GM12891 (cell line): Measurements from ENCODE around the gene PADI1.

Source experiments
- POLR2A ChIP-seq: IDR thresholded peaks from 2 replicates; pipeline ENCODE4 v1.6.1; 2011; ENCODE audit warnings: low read depth, low read length, control low read depth
- POLR2AphosphoS5 ChIP-seq: IDR thresholded peaks from 2 replicates; pipeline ENCODE4 v1.6.1; 2011; ENCODE audit warnings: low read depth, low read length, control low read depth

DNA sequence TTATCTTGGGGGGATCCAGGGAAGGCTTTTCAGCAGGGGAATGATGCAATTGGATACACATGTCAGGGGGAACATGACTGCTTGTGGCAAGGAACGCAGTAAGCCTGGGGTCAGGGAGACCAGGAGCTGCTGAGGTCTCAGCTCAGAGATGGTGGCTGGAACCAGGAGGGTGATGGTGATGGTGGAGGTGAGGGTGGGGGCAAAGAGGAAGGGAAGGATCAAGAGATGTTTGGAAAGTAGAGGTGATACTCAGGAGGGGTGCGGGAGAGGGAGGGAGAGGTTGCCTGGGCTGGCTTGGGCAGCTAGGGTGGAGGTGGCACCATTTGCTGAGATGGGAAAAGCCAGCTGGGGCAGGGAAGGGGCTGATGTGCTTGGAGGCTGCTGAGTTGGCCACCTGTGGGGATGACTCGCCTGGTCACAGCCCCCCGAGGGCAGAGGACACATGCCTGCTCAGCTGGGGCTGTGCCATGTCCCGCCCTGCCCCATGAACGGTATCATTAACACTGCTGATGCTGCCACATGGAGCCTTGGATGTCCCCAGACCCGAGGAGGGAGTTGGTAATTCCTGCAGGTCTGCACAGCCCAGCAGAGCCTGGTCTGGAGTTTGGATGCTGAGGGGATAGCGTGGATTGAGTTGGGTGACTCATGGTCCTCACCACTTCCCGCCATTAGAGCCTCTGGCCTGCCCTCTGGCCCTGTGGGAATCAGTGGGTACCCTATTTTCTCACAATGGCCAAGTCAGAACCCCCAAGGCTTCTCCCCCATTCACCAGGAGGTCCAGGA, 6.3 kb upstream of the PADI1 start:
- TF ChIP-seq POLR2AphosphoS5 (no peak), POLR2A (no peak)
